Panc1 (cell line): ENCODE measurements around the gene NFATC4. TPM values are rescaled to one million over a fixed set of nuclear protein-coding genes. Genes with fewer than 3 reads are reported as not detected.

Experiments used
- ATAC-seq: fragments of 200-7000 bp; cut with Tn5 transposase; 2 replicates; pipeline ENCODE4 v1.9.1; 2020; ENCODE audit warnings: mild to moderate bottlenecking, moderate library complexity
- BruUV-seq: library from RNA; stranded (reverse); fragments of 400-500 nt; replicated peaks from 2 replicates; lab custom pipeline; 2021; lab: Mats Ljungman, UMichigan
- CTCF ChIA-PET: fragments of 300-600 bp; sonication (Branson Sonifier 250); formaldehyde crosslinking; loops from one replicate; lab custom pipeline; 2022; ENCODE audit warnings: antibody characterized with exemption; lab: Charles Lee
- POLR2A ChIA-PET: fragments of 300-600 bp; sonication (Branson Sonifier 250); formaldehyde crosslinking; loops from one replicate; lab custom pipeline; 2022; ENCODE audit warnings: antibody characterized with exemption; lab: Charles Lee
- DNase-seq: peaks from one replicate; pipeline ENCODE4 v3.0.0-alpha.2; 2010; ENCODE audit warnings: low read depth, low spot score
- H3K27ac ChIP-seq: 2 replicates; pipeline ENCODE4 v1.5.1; 2011; ENCODE audit warnings: mild to moderate bottlenecking, low read length, inconsistent platforms
- H3K27me3 ChIP-seq: fragments of 200-500 bp; sonication (Bioruptor generic); 2 replicates; pipeline ENCODE4 v1.6.0; 2014; ENCODE audit warnings: low read length, inconsistent platforms; ENCODE audit not compliant: control insufficient read depth, insufficient read depth
- H3K36me3 ChIP-seq: fragments of 200-500 bp; sonication (Bioruptor generic); 2 replicates; pipeline ENCODE4 v1.5.1; 2014; ENCODE audit warnings: inconsistent platforms, mild to moderate bottlenecking, low read length, moderate library complexity; ENCODE audit not compliant: control insufficient read depth, insufficient read depth
- H3K4me1 ChIP-seq: 2 replicates; pipeline ENCODE4 v1.5.1; 2011; ENCODE audit warnings: inconsistent platforms, mild to moderate bottlenecking, low read length, moderate library complexity; ENCODE audit not compliant: control insufficient read depth, insufficient read depth
- H3K4me3 ChIP-seq, 2 experiments: 2 replicates each; pipeline ENCODE4 v1.5.1; 2011 to 2012; ENCODE audit warnings: low read depth in 2 of 2, low read length in 2 of 2, mild to moderate bottlenecking in 2 of 2, inconsistent platforms in 1 of 2, moderate library complexity in 1 of 2
- H3K9me3 ChIP-seq: fragments of 200-500 bp; sonication (Bioruptor generic); 2 replicates; pipeline ENCODE4 v1.5.1; 2014; ENCODE audit warnings: low read depth, mild to moderate bottlenecking, inconsistent platforms, low read length, moderate library complexity; ENCODE audit not compliant: control insufficient read depth, insufficient read depth
- CTCF ChIP-seq: fragments of 450-650 bp; IDR thresholded peaks from 2 replicates; pipeline ENCODE4 v1.5.1; 2017; ENCODE audit warnings: mild to moderate bottlenecking
- POLR2AphosphoS5 ChIP-seq: IDR thresholded peaks from 2 replicates; pipeline ENCODE4 v1.6.1; 2012; ENCODE audit warnings: mild to moderate bottlenecking, low read depth, low read length, moderate library complexity
- REST ChIP-seq, 2 experiments: IDR thresholded peaks; 2 replicates each; pipeline ENCODE4 v1.6.1; 2011 to 2012; ENCODE audit warnings: low read depth in 2 of 2, control low read depth in 1 of 2, low read length in 1 of 2, mild to moderate bottlenecking in 1 of 2, moderate library complexity in 1 of 2; ENCODE audit not compliant: insufficient read depth in 1 of 2
- SIN3A ChIP-seq: IDR thresholded peaks from 2 replicates; pipeline ENCODE4 v1.6.1; 2012; ENCODE audit warnings: low read depth, mild to moderate bottlenecking, low read length, moderate library complexity, borderline replicate concordance; ENCODE audit not compliant: insufficient read depth
- TCF7L2 ChIP-seq: IDR thresholded peaks from 2 replicates; pipeline ENCODE4 v1.6.1; 2011; ENCODE audit warnings: mild to moderate bottlenecking, low read depth, low read length, inconsistent platforms
- in situ Hi-C: cut with HindIII; loops from 2 replicates; pipeline ENCODE4 v1.10.0; 2016; ENCODE audit warnings: low sequenced_read_pairs, low pct_unique_long_range_greater_than_20kb
- intact Hi-C: fragments of 100-400 bp; cut with micrococcal nuclease; formaldehyde crosslinking; loops from one replicate; pipeline ENCODE4 v1.10.0; 2022; ENCODE audit not compliant: unreplicated experiment
- total RNA-seq: library from RNA; stranded (reverse); gene quantifications from one replicate; pipeline ENCODE4 v1.2.1, GENCODE V29; 2021; ENCODE audit not compliant: unreplicated experiment

NFATC4 gene
- total RNA-seq, 1 experiment from 2014 or later = 0.36 TPM

GRCh38 chr14:24366413-24366720 is 1.6 kb upstream of the NFATC4 start:
- in situ Hi-C loops = no loop called here
- intact Hi-C loops = no loop called here
- CTCF ChIA-PET = interaction anchor here (0.7 to 2.3 kb wide), 4 partner anchors 33 to 108 kb away, joined by 4 to 46 read pairs (median 8); partner anchors contain the start of gene KHNYN
- no peak; the same call in 1 of the 2 replicates for ATAC-seq
- DNase-seq = no peak
- BruUV-seq = no TSS peak
- H3K4me3 ChIP-seq = peak overlapping the region; percentile 35 to 53
- H3K9me3 ChIP-seq = no peaks in the 10 kb centered on the region
- H3K27ac ChIP-seq = 0 out of 2 replicates have a peak overlapping the region, but pooled peaks have one; percentile 20
- no peak for TF ChIP-seq POLR2AphosphoS5
- TF ChIP-seq CTCF = no peak
- TF ChIP-seq SIN3A = no peak
- TF ChIP-seq REST (IDR thresholded peaks at IDR 0.05; ENCODE audit: insufficient read depth in 1 of 2, low read depth in 2 of 2, low read length in 1 of 2) = no peak
- no peak for TF ChIP-seq TCF7L2
- H3K36me3 ChIP-seq = no peaks in the 10 kb centered on the region; the same call in 1 of the 2 replicates
- POLR2A ChIA-PET = interaction anchor here (0.9 kb wide), 1 partner anchor 64 kb away, joined by 20 read pairs; no protein-coding TSS in a partner anchor
- peaks cover 6% of the 10 kb centered on the region for H3K4me1 ChIP-seq
- no peaks in the 10 kb centered on the region for H3K27me3 ChIP-seq

- Histone ChIP-seq H3K4me1 (peaks cover 6% of the 10 kb centered on the region), H3K36me3 (no peaks in the 10 kb centered on the region; the same call in 1 of the 2 replicates), H3K9me3 (no peaks in the 10 kb centered on the region), H3K27me3 (no peaks in the 10 kb centered on the region), H3K4me3 (peak overlapping the region; percentile 35 to 53), H3K27ac (0 out of 2 replicates have a peak overlapping the region, but pooled peaks have one; percentile 23)
- ATAC-seq (peak; percentile 79), DNase-seq (no peak)
- intact Hi-C loops = no loop called here
- ChIA-PET POLR2A (no interaction called here), CTCF (interaction anchor here (0.7 to 2.3 kb wide), 3 partner anchors 33 to 108 kb away, joined by 7 to 46 read pairs (median 8); partner anchors contain the start of gene KHNYN)
- in situ Hi-C loops = no loop called here
- no peak for TF ChIP-seq REST (IDR thresholded peaks at IDR 0.05; ENCODE audit: insufficient read depth in 1 of 2, low read depth in 2 of 2, low read length in 1 of 2)
- TF ChIP-seq POLR2AphosphoS5 = no peak
- TF ChIP-seq SIN3A = no peak
- no peak for TF ChIP-seq CTCF
- TF ChIP-seq TCF7L2 = no peak
- no TSS peak for BruUV-seq
Observed at GRCh38 chr14:24366721-24367513, 1.1 kb upstream of the NFATC4 start.
